ENCODE results near the gene RBM15.

GRCh38 chr1:110383251-110383990 is 44.2 kb downstream of the RBM15 start:
- TF ChIP-seq, protein P1, sequence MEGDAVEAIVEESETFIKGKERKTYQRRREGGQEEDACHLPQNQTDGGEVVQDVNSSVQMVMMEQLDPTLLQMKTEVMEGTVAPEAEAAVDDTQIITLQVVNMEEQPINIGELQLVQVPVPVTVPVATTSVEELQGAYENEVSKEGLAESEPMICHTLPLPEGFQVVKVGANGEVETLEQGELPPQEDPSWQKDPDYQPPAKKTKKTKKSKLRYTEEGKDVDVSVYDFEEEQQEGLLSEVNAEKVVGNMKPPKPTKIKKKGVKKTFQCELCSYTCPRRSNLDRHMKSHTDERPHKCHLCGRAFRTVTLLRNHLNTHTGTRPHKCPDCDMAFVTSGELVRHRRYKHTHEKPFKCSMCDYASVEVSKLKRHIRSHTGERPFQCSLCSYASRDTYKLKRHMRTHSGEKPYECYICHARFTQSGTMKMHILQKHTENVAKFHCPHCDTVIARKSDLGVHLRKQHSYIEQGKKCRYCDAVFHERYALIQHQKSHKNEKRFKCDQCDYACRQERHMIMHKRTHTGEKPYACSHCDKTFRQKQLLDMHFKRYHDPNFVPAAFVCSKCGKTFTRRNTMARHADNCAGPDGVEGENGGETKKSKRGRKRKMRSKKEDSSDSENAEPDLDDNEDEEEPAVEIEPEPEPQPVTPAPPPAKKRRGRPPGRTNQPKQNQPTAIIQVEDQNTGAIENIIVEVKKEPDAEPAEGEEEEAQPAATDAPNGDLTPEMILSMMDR (conservative IDR thresholded peaks at IDR 0.05; ENCODE audit: low read depth in 2 of 2) = no peak
- TF ChIP-seq POLR2AphosphoS5 (IDR thresholded peaks at IDR 0.05; ENCODE audit: low read depth) (no peak), ZNF331 (CRISPR knock-in tag; IDR thresholded peaks at IDR 0.05; ENCODE audit: low read depth) (no peak), REST (IDR thresholded peaks at IDR 0.05; ENCODE audit: unreplicated experiment) (no peak), EZH2 (IDR thresholded peaks at IDR 0.05; ENCODE audit: low read depth, unreplicated experiment) (no peak), EZH2phosphoT487 (IDR thresholded peaks at IDR 0.05; ENCODE audit: unreplicated experiment) (no peak), NANOG (IDR thresholded peaks at IDR 0.05; ENCODE audit: borderline replicate concordance) (no peak)
